GM18526 (cell line): ENCODE data around the gene MINAR2.

ENCODE experiments used
- POLR2A ChIP-seq: IDR thresholded peaks from 3 replicates; pipeline ENCODE4 v1.6.1; 2011; ENCODE audit not compliant: insufficient read length; ENCODE audit errors: extremely low read depth

Gene MINAR2

DNA sequence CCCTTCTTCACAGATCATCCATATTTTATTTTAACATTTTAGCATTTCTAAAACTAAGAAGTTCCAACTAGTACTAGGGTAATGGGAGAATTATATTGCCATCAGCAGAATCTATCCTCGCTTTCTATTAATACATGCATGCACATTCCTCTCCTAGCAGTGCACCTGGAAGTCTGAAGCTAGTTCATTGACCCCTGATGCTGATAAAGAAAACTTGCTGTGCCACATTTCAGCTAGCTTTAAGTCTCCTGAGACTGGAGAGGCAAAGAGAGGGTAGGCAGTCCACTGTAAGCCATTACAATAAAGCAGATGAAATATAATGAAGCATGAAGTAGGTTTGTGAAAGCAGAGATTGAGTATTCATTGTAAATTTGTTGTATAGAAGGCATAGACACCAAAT is 15.8 kb downstream of the MINAR2 start:
- TF ChIP-seq POLR2A, result no peak

GRCh38 chr5:129766798-129767197 is 18.9 kb downstream of the MINAR2 start:
- no peak for TF ChIP-seq POLR2A

DNA sequence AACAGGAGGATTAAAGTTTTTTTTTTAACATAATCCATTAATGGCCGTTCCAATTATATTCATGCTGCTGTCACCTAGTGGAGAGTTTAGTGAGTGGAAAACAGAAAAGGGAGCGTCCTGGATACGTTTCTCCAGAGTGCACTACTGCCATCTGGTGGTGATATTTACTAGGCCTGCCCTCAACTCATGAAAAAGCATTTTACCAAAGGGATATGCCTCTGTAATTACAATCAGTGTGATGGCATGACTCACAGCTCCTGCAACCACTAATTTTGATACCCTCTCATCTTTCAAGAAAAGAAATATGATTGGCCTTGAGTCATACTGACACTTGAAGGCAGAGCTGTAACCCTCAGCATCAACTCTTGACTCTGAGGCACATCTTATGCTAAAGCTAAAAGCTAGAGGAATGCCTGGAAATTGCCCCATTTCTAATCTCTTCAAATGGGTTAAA is 20.1 kb downstream of the MINAR2 start:
- no peak for TF ChIP-seq POLR2A

- no peak for TF ChIP-seq POLR2A
Measured at GRCh38 chr5:129768735-129769134, 20.8 kb downstream of the MINAR2 start.

DNA sequence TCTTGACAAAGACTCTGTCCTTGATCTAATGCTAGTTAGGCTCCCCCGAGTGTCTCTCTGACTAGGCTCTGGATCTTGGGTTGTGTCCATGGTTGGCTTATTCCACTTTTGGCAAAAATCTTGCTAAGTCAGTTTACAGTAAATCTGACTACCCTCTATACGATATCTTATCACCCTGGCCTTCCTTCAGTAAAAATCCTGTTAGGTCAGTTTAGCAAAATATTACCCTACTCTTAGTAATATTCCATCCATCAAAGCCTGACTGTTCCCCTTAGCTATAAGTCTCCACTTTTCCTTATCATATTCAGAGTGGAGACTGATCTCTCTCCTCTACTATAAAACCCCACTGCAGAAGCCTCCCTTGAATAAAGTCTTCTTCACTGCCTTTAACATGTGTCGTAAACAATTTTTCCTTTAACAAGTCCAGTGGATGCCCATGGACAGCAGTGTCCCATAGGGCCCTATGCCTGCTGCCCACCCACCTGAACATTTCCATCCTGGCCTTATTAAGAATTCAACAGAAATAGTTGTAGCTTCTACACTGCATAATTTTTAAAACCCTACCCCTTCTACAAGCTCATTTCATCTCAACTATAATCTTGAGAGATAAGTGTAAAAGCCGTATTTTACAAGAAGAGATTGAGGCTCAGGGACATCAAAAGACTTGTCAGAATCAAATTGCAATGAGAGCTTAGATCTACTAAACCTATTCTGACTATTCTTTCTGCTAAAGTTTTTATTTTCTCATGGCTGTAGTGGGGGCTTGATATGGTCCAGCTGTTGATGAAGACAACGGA is 22.3 kb downstream of the MINAR2 start:
- no peak for TF ChIP-seq POLR2A

GRCh38 chr5:129771058-129771838 is 23.4 kb downstream of the MINAR2 start:
- TF ChIP-seq POLR2A, result no peak

- TF ChIP-seq POLR2A, result no peak
Measured at GRCh38 chr5:129773376-129773775, 25.5 kb downstream of the MINAR2 start.

- no peak for TF ChIP-seq POLR2A
Measured at GRCh38 chr5:129781594-129781993, 33.7 kb downstream of the MINAR2 start.

DNA sequence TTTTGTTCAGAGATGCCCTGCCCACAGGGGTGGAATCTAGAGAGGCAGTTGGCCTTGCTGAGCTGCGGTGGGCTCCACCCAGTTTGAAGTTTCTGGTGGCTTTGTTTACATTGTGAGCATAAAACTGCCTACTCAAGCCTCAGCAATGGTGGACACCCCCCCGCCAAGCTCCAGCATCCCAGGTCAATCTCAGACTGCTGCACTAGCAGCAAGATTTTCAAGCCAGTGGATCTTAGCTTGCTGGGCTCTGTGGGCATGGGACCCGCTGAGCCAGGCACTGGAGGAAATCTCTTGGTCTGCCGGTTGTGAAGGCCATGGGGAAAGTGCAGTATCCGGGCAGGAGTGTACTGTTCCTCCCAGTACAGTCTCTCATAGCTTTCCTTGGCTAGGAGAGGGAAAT is 55.5 kb downstream of the MINAR2 start:
- TF ChIP-seq POLR2A, result no peak

DNA sequence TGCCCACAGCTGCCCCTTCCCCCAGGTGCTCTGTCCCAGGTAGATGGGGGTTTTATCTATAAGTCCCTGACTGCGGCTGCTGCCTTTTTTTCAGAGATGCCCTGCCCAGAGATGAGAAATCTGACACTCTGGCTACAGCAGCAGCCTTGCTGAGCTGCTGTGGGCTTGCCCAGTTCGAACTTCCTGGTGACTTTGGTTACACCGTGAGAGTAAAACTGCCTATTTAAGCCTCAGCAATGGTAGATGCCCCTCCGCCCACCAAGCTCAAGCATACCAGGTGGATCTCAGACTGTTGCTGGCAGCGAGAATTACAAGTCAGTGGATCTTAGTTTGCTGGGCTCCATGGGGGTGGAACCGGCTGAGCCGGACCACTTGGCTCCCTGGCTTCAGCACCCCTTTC is 56.8 kb downstream of the MINAR2 start:
- no peak for TF ChIP-seq POLR2A

DNA sequence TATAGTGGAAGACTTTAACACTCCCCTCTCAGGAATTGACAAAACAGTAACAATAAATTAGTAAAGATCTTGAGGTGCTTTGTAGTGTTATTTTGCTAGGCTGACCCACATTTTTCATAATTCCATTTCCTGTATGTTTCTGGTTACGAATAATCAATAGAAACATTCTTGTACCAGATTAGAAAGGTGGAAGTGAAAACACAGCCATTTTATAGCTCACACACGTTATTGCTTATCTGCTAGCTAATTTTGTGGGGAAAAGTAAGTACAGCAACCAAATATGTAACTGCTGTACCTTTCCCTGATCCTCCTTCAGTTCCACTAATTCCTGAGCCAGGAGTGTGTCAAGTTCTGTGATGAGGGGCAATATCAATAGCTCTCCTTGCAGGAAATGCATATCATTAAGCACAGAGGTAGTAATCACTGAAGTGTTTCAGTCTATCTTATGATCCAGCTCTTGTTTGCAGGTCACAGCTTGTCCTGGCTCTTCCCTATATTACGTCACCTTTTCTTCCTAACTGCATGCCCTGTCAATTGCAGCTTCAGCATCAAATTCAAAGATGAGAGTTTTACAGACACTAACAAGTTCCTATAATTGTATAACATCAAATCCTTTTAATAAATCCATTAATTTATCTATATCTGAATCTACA is 59.4 kb downstream of the MINAR2 start:
- no peak for TF ChIP-seq POLR2A
